ENCODE results near the gene UBE2D4.
"Not testable (repeated sequence)": the region's sequence is repeated elsewhere in the genome, so short reads cannot be mapped to it uniquely, and the experiment has no call there.

The UBE2D4 gene

DNA sequence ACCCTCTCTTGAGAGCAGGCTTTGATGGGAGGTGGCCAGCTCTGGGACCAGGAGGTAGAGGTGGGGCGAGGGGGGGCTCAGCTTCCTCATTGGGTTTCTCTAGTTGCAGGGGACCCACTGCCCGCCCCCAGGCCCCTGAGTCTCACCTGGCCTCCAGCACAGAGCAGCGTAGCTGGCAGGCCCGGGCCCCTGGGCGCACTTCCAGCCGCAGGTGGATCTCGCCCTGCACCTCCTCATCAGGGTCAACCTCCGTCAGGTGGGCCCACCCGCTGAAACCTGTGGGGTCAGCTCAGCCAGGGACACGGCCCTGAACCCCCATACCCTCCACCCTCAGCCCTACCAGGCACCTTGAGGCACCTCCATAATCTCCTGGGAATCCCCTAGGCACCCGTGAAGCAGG lies 43.4 kb downstream of the UBE2D4 start:
- not testable (repeated sequence) for DNase-seq

DNA sequence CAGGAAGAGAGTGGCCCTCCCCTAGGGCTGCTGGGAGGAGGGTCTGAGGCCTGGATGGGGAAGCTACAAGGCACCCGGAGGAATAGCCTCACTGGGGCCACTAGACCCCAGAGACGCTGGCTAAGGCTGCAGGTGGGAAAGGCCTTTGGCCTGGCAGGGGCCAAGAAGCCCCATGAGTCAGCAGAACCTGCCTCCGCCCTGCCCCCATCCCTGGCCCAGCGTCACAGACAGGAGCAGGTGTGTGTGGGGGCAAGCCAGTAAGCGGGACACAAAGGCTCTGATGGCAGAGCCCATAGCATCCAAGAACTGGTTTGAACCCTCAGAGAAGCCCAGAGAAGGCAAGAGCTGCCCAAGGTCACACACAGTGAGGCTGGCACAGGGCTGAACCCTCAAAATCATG lies 44.5 kb downstream of the UBE2D4 start:
- not testable (repeated sequence) for DNase-seq

GRCh38 chr7:43974033-43974573 lies 47.9 kb downstream of the UBE2D4 start:
- not testable (repeated sequence) for DNase-seq

- DNase-seq, result not testable (repeated sequence)
Measured at GRCh38 chr7:43974725-43975482, 48.7 kb downstream of the UBE2D4 start.

DNA sequence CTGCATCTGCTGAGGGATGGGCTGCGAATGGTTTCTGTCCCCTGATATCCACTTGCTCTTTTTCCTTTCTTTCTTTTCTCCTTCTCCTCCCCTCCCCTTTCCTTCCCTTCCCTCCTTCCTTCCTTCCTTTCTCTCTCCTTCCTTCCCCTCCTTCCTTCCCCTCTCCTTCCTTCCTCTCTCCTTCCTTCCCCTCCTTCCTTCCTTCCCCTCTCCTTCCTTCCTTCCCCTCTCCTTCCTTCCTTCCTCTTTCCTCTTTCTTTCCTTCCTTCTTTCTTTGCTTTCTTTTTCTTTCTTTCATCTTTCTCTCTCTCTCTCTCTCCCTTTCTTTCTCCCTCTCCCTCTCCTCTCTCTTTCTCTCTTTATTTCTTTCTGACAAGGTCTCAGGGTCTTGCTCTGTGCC lies 51.3 kb downstream of the UBE2D4 start:
- DNase-seq, result no peak

GRCh38 chr7:43978102-43978501 lies 51.9 kb downstream of the UBE2D4 start:
- DNase-seq, result not testable (repeated sequence)

DNA sequence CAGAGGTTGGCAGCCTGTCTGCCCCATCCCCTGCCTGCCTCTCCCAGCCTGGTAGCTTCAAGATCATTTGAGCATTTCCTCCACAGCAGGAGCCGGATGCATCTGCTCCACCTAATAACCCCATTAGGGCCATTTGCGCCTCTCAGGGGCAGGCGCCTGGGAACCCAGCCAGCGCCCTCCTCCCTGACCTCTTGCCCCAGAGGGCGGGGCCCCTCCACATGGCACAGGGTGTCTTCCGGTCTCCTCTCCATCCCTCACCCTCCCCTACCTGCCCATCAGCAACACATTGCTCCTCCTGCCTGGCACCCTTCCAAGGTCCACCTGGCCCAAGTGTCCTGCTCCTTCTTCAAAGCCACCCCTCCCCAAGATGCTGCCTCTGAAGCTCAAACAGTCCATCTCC lies 56.6 kb downstream of the UBE2D4 start:
- not testable (repeated sequence) for DNase-seq

DNA sequence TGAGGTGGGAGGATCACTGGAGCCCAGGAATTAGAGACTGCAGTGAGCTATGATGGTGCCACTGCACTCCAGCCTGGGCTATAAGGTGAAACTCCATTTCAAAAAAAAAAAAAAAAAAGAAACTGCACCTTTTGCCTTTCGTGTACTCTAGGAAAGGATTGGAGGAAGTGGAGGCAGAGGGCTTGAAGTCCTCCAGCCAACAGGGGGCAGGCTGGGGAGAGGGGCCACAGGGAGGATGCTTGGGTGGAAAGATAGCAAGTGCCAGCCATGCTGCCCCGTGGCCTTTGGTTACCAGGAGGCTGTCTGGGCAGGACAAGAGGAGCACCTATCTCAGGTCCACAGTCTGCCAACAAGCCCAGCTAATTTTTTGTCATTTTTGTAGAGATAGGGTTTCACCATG lies 57.5 kb downstream of the UBE2D4 start:
- DNase-seq, result not testable (repeated sequence)

DNA sequence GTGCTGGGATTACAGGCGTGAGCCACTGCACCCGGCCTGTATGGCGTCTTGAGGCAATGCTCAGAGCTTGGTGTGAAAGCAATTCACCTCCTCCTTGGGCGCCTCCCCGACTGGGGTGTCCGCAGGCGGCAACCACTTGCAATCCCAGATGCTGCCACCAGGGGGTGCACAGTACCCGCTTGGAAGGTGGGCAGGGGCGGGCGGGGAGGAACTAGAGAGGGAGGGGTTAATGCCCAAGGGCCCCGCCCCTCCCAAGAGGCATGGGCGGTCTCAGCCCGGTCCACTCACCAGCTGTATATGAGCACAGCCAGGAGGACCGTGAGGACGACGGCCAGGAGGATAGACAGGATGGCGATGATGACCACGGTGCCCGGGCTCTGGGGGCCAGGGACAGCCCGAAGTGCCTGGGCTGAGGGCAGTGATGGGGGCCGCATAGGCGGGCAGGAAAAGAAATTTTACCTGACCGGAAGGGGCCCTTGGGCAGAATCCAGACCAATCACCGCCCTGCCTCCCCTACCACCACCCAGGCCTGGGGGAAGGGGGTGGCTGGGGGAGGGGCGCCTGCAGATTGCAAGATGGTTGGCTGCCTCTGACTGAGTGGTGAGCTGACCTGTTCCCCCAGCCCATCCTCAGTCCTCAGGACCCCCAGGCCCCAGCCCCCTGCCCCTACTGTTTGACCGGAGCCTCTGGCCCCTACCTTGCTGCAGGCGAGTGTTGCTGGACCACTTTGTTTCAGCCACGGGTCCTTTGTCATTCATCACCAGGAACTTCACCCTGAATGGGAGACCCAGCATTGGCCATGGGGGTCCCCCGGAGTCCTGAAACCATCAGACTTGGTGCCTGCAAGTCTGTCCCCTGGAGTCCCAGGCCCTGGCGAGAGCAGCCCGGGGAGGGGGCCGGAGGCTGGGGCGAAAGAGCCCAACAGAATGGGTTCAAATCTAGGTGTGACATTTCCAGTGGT lies 59.9 kb downstream of the UBE2D4 start:
- not testable (repeated sequence) for DNase-seq

GRCh38 chr7:43987476-43987875 lies 61.2 kb downstream of the UBE2D4 start:
- DNase-seq, result not testable (repeated sequence)

DNA sequence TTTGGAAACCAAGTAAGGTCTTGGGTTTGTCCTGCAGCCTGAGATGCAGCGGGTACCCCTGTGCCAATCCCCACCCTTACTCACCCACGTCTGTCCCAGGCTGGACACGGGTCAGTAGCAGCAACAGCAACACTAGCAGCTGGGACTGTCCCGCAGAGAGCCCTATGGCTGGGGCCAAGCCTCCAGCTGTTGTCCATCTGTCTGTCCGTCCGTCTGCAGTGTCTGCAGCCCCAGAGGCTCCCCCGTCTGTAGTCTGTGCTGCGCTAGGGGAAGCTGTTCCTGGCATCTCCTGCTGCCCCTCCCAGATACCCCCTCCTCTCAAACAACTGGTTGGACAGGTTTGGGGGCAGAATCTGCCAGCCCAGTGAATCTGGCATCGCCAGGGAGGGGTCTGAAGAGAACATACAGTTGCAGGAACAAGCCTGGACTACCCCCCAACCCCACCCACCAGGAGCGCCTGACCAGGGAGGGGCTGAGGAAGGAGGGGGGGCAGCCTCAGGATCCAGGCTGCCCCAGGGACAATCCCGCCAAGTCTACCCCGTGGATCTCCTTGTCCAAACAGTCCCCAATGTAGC lies 63.9 kb downstream of the UBE2D4 start:
- DNase-seq, result not testable (repeated sequence)

- DNase-seq, result not testable (repeated sequence)
Measured at GRCh38 chr7:43990829-43991228, 64.6 kb downstream of the UBE2D4 start.

DNA sequence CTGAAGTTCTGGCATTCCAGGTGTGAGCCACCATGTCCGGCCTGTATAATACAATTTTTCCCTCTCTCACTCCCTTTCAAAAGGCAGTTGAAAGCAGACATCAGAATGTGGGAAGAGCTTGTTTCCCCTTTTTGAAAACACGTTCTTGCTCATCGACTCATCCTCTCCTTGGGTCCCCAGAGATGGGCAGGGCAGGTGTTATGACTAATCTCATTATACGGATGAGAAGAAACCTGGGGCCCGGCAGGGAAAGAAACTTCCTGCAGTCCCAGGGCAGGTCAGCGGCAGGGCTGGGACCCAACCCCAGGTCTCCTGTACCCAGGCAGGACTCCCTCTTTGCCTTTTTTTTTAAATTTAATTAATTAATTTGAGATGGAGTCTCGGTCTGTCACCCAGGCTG lies 66.7 kb downstream of the UBE2D4 start:
- DNase-seq, result not testable (repeated sequence)

- DNase-seq, result not testable (repeated sequence)
Measured at GRCh38 chr7:43994681-43995080, 68.4 kb downstream of the UBE2D4 start.

DNA sequence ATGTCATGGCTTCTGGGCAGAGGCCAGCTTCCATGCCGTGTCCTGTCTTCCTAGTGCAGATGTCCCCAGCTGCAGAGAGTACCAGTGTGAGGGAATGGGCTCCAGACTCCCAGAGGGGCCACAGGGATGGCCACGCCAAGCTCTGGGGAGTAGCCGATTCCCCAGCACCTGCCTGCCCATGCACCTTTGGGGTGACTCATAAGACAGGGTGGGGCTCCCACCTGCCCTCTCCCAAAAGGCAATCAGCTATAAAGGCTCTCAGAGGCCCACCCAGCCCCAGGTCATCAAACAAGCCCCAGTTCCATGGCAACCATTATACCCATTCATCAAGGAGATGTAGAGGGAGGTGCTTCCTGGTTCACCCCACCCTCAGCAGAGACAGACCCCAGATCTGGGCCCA lies 71.3 kb downstream of the UBE2D4 start, which contains the start of gene SPDYE1:
Gene SPDYE1 (plus strand): TSS at position 366 of the 400 bp plus-strand sequence. CDS start 2,053 bp downstream, outside the sequence.
- DNase-seq, result not testable (repeated sequence)

Measured in NCI-H345 (cell line).